HG03066 (cell line): ENCODE results near the gene LRRC4B.

ENCODE experiments used
- ATAC-seq: cut with Tn5 transposase; IDR thresholded peaks from one replicate; pipeline ENCODE4 v1.9.1; 2021; ENCODE audit warnings: low read depth; ENCODE audit not compliant: unreplicated experiment

Gene LRRC4B

DNA sequence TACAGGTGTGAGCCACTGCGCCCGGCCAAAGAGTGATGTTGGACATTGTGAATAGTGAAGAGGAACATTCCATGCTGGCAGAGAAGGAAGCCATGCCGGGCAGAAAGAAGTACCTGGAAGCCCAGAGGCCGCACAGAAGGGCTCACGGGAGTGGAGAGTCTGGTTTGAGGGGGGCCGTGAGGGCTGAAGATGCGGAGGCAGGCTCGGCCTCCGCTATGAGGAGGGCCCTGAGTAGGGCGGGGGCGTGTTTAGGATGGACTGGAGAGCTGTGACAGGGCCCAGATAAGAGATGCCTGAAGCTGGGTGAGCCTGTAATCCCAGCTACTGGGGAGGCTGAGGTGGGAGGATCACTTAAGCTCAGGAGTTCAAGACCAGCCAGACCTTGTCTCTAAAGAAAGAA lies 58.9 kb downstream of the LRRC4B start:
- ATAC-seq, result no peak

DNA sequence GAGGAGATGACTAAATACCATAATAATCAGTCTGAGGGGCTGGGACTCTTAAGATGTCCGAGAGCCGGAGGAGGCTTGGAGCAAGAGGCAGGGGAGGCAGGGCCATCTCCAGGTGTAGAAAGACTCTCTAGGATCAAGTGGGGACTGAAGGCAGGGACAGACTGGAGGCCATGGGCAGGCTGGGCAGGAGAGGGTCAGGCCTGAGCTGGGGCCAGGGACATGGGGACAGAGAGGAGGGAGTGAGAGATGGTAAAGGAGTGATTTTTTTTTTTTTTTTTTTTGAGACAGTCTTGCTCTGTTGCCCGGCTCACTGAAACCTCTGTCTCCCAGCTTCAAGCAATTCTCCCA lies 59.4 kb downstream of the LRRC4B start:
- ATAC-seq, result no peak

DNA sequence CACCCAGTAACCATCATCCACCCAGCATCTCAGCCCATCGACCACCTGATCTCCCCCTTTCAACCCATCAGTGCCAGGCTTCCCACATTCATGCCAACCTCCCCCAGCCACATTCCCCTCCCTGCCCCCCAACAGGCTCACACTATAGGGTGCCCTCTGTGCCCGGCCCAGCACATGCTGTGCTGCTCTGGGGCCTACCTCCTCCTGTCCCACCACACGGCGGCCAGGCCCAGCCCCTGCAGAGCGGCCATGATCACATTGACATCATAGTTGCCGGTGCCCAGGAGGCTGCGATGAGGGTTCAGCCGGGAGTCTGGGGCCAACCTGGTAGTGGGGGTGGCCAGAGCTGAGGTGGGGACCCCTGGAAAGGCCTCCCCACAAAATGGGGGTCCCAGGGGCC lies 60.9 kb downstream of the LRRC4B start:
- ATAC-seq, result no peak

DNA sequence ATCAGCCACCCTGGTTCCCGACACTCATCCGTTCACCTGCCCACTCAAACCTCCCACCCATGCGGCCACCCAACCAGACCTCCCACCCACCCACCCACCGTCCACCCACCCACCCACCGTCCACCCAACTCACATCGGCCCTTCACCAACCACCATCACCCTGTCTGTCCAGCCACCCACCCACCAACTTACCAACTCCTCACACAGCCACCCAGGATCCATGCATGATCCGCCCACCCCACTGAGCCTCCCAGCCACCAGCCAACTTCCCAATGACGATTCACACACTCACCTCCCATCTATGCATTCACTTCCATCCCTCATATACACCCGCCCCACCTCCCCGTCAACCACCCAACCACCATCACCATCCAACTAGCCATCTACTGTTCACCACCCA lies 61.5 kb downstream of the LRRC4B start:
- ATAC-seq, result no peak

DNA sequence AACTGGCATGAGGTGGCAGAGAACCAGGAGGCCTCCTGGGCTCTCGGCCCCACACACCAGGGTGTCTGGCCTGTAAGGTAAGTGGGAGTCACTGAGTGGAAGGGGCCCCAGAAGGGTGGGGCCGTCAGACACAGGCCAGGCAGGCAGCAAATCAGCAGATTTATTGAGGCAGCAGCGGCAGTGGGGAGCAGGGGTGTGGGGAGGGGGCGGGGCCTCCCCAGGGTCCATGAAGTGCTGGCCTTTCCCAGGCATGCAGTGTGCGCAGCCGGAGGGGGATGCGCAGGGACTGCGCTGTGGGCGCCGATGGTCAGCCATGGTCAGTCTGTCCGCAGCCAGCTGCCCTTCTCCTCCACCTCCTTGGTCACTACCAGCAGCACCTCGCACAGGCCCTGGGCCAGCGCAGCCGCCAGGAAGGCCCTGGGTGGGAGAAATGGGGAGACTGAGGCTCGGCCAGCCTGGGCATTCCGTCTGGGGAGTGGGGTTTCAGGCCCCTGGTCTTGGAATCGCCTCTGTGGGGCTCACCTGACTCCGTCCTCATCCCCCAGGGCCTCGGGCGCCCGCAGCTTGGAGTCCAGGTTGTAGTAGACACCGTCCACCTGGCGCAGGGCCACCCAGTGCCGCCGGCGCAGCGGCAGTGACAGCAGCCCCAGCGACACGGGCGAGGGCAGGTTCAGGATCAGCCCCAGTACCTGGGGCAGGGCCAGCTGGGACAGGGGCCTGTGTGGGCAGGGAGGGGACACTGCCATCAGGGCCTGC lies 62.2 kb downstream of the LRRC4B start:
- ATAC-seq, result no peak

DNA sequence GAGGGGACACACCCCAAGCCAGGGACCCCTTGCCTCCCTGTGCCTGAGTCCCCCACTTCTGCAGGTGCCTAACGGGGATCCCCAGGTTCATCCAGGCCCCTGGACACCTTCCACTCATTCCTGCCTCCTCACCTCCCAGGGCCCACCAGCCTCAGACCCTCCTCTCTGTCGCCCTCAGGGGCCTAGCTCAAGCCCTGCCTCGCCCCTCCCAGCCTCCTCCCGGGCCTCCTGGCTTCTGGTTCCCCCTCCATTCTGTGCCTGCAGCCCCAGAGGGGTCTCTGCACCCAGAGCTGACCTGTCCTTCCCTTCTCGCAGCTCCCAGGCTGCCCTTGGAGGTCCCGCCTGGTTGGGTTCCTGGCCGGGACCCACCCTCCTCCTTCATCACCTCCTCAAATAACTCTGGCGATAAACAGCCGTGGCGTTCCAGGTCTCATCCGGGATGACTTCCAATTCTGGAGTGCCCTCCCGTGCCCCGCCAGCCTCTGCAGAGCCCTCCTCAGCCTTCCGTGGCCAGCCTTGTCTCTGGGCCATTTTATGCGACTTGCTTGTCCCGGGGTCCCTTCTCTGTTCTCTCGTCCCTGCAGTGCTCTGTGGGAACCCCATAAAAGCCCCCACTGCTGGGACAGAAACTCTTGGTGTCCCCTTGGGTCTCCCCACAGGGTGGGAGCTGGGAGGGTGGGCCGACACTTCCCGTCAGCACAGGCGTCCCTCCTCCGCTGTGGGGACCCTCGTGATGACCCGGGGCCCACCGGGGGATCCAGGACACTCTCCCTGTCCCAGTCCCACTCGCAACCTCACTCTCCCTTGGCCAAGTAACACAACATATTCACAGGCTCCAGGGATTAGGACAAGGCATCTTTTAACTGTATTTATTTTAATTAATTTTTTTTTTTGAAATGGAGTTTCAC lies 66.4 kb downstream of the LRRC4B start:
- ATAC-seq, result no peak

DNA sequence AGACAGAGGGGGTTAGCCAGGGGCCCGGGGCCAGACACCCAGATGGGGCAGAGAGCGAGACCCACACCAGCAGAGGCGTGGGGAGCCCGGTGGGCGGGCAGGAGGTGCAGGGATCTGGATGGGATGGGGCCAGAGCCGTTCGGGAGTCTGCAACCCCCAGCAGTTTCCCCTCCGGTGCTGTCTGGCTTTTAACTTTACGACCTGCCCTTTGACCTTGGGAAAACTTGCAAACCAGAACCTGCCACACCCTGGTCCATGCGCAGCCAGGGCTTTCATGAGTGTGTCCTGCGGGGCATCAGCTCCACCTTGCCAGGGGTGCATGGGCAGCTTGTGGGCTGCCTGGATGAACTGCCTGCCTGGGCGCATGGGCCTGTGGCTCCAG lies 67.1 kb downstream of the LRRC4B start:
- ATAC-seq, result no peak

DNA sequence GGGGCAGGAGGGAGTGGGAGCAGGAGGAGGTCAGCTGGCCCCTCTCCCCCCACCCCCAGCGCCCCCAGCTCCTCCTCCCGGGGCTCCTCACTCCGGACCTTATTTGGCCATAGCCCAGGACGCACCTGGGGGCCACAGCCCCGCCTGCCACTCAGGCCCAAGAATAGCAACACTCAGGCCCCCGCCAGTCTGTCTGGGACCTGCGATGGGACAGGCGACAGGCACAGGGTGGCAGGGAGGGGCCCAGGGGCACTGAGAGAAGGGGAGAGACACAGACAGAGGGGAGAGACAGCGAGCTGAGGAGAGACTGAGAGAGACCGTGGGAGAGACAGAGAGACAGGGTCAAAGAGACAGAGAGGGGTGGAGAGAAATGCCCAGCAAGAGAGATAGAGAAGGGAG lies 67.5 kb downstream of the LRRC4B start:
- ATAC-seq, result no peak

DNA sequence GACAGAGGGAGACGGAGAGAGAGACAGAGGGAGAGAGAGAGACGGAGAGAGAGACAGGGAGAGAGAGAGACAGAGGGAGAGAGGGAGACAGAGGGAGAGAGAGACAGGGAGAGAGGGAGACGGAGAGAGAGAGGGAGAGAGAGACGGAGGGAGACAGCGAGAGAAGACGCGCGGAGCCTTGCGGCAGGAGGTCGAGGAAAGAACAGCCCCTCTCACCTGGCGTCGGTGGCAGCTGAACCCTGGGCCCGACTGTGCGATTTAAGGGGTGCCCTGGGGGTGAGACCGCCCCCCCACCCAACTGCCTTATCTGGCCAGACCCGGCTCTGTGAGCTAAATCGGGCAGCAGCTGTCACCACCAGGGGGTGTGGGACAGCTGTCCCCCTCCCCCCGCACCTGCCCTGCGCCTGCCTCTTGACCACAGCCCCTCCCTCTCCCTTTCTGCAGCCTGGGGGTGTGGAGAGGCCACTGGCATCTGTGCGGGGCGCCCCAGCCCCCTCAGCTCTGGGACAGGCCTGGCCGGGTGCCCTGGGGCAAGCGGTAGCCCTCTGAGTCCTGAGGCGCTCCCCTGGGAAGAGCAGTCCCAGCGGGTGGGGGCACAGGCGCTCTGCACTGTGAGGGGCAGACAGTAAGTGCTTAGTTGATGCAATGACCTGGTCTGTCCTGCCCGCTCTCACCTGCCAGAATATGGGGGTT lies 68.0 kb downstream of the LRRC4B start:
- ATAC-seq, result no peak

DNA sequence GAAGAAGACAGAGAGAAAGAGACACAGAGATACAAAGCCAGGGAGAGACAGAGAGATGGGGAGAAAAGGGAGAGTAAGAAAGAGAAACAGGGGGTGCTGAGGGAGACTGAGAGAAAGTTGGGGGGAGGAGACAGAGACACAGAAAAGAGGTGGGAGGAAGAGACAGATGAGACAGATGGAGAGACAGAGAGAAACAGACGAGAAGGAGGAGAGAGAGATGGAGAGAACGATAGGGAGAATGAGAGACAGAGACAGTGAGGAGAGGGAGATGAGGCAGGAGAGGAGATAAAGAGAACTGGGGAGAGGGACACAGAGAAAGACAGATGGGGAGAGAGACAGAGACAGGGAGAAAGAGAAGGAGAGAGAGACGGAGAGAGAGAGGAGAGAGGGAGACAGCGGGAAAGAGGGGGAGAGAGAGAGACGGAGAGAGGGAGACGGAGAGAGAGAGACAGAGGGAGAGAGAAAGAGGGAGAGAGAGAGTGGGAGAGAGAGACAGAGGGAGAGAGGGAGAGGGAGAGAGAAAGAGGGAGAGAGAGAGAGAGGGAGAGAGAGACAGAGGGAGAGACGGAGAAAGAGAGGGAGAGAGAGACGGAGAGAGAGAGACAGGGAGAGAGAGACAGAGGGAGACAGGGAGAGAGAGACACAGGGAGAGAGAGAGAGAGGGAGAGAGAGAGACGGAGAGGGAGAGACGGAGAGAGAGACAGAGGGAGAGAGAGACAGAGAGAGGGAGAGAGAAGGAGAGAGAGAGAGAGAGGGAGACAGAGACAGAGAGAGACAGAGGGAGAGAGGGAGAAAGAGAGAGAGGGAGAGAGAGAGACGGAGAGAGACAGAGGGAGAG lies 69.8 kb downstream of the LRRC4B start:
- no peak for ATAC-seq

DNA sequence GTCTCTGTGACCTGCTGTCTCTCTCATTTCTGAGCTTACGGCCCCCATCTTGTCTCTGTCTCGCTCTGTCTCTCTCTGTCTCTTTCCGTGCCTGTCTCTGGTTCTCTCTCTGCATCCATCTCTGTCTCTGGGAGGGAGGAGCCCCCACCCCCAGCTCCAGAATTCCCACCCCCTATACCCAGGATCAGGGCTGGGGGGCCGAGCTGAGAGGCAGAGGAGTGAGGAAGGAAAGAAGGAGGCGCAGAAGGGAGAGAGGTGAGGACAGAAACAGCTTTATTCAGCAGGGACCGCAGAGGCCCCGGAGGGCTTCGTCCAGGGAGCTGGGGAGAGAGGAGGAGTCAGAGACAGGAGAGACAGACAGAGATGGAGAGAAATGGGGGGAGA lies 71.2 kb downstream of the LRRC4B start:
- ATAC-seq, result no peak

DNA sequence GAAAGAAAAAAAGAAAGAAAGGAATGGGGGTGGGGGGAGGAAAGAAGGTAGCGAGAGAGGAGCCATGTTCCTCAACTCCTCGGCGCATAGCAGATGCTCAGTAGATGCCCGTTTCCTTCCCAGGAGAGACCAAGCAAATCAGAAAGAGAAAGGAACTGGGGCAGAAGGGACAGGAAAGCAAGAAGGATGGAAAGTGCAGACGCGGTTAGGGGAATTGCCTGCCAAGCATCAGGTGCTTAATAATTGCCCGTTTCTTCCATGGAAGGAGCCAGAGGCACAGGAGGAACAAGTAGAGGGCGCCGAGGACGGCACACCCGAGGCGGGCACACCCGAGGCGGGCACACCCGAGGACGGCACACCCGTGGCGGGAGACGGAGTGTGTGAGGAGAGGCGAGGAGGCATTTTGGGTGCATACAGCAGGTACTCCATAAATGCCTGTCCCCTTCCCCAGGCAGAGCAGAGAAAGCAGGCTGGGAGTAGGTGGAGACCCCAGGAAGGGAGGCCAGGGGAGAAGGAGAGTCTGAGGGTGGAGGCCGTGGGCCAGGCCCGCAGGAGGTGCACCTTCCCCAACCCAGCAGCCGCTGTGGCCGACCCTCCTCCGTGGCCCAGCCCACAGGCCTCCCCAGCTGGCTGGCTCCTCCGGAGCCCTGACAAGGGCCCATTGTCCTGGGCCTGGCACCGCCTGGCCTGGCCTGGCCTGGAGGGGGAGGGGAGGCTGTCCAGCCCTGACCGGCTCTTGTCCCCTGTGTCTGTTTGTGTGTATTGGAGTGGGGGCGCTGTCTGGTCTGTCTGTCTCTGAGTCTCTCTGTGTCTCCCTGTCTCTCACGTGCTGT lies 71.8 kb downstream of the LRRC4B start:
- ATAC-seq, result no peak

DNA sequence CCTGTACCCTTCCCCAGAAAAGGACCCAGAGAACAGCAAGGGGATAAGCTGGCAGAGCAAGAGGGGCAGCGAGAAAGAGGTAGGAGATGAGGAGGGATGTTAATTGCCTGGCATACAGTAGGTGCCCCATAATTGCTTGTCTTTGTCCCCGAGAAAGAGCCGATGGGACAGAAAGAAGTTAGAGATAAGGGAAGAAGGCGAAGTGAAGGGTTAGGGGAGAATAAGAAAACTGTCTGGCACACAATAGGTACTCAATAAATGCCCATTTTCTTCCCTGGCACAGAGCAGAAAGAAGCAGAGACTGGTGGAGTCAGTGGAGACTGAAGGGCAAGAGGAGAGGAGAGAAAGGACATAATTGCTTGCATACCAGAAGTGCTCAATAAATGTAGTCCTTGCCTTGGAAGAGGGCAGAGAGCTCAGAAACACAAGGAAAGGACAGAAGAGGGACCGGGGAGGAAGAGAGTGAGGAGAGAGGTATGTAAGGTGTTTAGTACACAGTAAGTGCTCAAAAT lies 73.2 kb downstream of the LRRC4B start:
- no peak for ATAC-seq

DNA sequence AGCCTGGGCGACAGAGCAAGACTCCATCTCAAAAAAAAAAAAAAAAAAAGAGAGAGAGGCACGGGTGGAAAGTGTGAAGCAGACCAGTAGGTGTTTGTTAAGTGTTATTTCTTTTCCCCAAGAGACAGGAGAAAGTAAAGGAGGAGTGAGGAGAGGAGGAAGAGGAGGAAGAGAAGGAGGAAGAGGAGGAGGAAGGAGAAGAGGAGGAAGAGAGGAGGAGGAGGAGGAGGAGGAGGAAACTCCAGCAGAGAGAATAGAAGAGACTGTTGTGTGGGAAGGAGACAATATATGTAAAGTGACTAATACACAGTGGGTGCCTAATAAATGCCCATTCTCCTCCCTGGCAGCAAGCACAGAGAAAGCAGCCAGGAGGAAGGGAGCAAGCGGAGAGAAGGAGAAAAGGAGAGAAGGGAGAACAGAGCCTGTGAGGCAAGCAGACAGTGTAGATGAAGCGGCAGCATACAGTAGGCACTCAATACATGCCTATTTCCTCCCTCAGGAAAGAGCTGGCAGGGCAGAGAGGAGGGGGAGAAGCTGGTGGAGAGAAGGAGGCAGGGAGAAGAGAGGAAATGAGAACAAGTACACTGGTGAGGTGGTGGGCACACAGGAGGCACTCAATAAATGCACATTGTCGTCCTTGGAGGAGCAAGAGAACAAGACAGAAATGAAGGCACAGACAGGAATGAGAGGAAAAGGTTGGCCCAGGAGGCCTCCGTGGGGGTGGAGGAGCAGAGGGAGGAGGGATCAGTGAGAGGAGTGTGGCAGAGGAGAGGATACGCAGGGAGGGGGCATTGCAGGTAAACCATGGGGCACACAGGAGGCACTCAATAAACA lies 73.8 kb downstream of the LRRC4B start:
- ATAC-seq, result no peak

DNA sequence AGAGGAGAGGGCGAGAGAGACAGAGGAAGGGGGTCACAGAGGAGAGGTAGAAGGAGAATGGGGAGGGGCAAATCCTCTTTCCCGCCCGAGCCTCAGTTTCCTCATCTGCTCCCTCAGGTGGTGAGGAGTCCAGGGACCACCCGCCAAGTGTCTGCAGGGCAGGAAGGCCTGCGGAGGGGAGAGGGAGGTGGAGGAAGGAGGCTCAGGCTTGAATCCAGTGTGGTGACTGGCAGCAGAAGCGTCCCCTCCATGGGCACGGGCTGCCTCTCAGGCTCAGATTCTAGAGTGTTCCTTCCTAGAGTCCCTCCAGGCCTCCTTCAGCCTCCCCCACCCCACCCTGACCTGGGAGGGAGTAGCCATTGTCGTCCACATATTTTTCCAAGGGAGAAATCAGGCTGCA lies 75.1 kb downstream of the LRRC4B start:
- no peak for ATAC-seq

DNA sequence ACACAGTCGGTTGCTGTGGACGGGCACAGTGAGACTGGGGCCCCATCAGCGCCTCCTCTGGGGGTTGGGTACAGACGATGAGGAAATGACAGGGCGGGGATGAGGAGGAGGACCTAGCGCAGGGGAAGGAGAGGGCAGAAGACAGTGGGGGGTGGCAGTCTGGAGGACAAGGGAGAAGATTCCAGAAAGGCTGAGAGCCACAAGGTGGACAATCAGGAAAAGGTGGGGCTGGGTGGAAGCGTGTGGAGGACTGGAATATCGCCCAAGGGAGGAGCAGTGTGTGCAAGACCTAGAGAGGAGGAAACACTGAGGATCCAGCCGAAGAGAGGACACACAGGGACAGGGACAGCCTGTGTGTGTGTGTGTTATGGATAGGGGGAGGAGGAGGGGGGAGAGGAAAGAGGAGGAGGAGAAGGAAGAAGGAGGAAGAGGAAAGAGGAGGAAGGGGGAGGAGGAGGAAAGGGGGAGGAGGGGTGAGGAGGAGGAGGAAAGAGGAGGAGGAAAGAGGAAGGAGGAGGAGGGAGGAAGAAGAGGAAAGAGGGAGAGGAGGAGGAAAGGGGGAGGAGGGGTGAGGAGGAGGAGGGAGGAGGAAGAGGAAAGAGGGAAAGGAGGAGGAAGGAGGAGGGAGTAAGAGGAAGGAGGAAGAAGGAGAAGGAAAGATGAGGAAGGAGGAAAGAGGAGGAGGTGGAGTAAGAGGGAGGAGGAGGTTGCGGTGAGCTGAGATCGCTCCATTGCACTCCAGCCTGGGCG lies 75.8 kb downstream of the LRRC4B start:
- ATAC-seq, result no peak

DNA sequence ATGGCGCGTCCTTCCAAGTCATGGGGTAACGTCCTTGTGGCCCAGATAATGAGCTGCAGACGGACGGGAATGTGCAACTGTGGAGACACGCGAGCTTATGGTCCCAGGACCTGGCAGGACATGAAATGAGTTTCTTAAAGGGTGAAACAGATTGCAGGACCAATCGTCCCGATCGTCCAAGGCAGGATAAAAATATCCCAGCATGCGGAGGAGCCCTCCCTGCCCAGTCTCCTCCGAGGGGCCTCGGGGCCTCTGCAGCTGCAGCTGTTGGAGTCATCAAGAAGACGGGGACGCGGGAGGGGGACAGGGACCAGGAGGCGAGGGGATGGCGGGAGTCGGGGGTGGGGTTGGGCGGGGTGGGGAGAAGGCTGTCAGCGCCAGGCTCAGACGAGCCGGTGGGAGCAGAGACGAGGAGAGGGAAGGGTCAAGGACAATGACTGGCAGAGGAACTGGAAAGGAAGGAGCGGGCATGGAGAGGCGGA lies 77.2 kb downstream of the LRRC4B start:
- no peak for ATAC-seq

DNA sequence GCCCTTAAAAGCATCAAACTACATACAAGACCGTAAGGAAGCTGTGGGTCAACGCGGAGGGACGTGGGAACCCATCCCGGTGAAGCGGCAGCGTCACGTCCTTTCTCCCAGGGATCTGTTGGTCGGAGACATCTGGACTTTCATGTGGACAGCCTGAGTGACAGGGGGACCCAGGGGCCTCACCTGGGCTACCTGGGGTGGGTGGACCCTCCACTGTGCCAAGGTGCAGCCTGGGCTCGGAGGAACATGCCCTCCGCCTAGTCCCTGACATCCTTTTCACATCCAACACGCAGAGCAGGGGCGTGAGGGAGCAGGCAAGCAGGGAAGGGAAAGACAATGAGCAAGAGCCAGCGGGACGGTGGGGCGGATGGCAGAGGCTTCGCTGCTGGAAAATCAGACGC lies 77.8 kb downstream of the LRRC4B start:
- no peak for ATAC-seq
